ENCODE data around the gene ATP10A.

The ATP10A gene

DNA sequence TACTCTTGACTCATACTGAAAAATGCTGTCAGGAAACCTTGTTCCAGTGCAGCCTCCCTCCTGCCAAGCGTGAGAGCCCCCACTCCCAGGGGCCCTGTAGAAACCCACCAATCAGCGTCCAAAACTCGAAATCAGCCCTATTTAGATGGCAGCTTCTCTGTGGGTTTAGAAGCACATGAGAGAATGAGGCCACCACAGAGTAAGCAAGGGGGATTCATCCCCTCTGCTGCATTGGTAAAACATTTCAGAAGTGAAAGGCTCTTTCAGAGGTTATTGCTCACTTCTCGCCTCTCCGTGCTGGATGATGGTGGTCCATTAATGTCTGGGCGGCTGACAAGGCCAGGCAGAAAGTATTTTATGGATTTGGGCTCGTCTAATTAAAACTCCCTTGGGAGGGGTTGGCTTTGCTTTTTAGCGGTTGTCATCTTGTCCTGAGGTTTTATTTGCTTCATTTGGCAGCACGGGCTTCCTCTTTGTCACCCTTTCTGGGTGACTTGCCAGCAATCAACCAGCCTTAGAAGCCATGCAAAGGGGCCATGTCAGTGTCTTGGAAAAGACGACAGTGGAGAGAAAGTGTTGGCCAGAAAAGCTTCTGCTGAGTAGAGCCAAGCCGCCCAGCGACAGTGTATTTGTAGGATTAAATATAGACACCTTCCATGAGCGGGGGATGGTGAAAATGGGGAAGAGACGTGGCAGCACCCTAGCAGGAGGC, 145.5 kb downstream of the ATP10A start:
- DNase-seq (ENCODE audit: low read depth, low spot score): peak; percentile 83

DNA sequence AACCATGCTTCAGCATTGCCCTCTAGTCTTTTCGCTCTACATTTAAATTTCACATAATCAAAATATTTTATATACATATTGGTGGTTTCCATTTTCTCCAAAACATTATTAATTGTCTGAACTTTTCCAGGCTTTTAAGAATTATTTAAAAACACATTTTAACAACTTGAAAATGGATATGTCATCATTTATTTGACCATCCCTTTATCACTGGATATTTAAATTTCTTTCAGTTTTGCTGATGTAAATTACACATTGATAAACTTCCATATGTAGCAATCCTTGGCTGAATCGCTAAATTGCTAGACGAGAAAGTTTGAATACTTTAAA, 146.0 kb downstream of the ATP10A start:
- no peak for DNase-seq (ENCODE audit: low read depth, low spot score)

DNA sequence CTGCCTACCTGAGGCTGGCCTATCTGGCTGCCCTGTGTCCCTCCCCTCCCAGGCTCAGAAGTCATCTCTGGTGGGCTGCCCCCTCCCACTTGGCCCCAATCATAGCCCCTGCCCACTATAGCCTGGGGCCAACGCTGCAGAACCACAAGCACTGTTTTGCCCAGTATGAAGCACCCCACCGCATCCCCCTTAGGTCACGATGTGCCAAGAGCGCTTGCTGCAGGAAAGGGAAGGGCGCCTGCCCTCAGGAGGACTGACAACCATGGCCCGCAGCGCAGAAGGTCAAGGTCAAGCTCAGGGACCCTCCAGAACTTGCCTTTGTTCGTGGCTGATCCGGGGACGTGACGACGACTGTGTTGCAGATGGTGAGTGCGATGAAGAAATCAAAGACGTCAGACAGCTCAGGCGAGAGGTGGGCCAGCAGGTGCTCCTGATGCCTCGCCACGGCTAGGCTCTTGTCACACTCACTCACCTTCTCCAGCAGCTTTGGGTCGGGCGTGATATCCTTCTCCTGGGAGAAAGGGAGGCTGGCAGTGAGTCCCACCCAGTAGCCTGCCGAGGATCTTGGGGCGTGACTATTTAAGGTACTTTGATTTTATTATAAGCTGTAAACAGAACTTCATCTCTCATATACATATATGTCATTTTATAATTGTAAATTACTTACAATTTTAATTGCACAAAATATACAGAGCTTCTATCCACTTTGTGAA, 146.6 kb downstream of the ATP10A start:
- no peak for DNase-seq (ENCODE audit: low read depth, low spot score)

DNA sequence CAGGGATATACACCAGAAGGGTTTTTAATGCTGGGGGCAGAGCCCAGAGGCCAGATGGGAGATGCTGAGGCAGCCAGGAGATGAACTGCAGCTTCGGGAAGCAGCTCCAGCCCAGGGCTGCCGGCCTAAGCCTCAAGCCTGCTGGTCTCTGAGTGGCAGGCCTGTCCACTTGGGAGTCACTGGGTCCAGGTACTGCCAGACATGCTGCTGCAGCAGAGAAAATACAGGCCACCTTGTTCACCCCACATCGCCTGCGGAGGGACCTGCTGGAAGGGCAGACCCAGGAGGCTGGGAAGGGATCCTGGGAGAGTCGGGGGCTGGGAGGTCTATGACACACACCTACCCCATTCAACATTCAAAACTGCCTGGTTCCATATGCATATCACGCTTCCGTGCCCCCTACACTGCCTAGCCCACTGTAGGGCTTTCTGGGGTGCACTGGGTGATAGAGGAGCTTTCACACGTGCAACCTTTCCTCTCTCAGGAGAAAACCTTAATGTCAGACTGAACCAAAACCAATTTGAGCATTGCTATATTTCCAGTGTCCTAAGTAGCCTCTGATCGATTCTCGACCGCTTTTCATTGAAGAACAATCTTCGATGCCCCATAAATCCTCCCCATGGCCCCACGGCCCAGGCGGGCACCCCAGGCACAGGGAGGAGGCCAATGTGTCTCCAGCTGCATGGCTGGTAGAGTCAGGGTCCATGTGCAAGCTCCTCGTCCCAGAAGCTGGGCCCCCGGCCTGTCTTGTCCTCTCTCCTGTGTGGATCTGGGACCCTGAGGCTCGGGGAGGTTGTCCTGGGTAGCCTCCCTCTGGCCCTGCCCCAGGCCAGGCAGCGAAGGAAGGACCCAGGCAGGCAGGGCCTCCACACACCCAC, 147.4 kb downstream of the ATP10A start:
- DNase-seq (ENCODE audit: low read depth, low spot score): no peak

DNA sequence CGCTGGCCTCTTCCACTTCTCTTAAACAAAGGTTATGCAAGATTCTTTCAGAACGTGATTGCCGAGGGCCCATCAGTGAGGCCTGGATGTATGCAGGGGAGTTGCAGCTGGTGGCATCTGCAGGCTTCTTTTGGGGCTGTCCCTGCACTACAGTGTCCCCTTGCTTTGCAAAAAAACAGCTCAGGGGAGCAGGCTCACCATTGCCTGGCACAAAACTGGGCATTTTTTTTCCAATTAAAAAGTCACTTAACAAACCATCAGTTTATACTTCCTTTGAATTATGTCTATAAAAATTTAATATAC, 148.6 kb downstream of the ATP10A start:
- DNase-seq (ENCODE audit: low read depth, low spot score): no peak

DNA sequence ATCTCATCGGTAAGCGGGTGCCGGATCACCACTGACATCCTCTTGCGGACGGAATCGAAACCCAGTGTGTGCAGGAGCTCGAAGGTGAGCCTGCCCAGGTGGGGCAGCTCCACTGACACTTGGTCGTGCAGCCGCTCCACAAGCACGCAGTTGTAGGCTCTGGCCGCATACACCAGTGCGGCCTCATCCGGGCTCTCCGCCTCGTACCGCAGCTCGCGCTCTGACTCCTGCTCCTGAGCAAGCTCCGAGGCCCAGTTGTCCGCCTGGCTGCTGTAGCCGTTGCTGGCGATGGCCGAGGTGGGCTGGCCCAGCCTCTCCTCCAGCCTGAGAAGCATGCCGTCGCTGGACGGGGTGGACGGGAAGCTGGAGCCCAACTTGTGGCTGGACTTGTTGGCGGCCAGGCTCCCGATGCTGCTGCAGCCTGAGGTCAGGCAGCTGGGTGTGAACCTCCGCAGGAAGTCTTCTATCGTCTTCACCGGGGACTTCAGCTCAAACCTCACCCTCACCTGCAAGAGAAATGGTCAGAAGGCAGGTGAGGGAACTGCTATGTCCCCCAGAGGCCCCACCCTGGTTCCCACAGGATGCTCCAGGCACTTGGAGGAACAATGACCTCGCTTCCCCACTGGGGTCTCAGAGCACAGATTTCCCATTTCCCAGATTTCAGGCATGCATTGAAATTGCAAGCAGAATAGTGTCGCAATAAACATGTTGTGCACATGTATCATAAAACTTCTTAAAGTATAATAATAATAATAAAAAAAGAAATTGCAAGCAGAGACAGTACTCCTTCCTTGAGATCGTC, 149.2 kb downstream of the ATP10A start:
- DNase-seq (ENCODE audit: low read depth, low spot score): no peak

DNA sequence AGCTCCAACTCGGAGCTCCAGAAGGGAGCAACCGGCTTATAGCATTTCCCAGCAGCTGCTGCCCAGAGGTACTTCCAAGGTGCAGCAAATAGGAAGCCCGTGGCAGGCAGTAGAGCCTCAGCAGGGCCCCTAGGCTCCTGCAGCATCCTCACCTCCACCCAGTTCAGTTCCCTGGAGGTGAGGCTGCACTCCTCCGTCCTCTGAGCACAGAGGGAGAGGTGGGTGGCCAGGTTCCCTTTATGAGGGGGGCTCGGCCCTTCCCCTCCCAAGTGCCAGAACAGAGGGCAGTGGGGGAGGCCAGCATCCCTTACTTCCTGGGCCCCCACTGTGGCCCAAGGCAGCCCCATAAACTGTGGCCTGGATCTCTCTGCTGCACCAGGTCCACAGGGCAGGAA, 150.2 kb downstream of the ATP10A start:
- no peak for DNase-seq (ENCODE audit: low read depth, low spot score)

DNA sequence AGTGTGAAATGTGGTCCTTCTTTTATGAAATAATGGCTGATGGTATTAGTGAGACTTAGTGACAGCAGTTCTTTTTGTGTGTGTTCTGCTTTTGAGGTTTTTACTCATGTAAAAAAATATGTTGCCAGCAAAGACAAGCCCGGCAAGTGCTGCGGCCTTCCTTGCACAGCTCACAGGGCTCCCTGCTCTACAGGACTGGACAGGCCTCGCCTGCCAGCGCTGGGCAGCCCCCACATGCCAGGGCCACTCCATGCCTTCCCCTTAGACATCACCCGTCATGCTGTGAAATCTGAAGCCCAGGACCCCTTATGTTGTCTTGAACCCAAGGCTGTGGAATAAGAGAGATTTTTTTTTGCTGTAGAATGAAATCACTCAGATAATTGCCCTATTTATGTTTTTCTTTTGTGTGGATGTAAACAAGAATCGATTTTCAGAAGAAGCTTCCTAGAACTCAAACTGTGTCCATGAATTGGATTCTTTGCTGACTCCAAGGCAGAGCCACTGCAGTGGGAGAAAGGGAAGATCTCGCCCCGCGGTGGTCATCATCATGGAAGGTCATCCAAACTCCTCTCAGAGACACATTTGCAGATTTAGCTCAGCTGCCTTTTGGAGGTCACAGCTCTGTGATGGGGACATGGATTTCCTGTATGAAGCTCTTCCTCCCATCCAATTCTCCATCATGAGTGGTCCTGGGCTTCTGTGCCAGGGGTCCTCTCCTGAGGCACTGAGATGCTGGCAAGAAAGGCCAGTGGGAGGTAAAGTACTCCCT, 150.8 kb downstream of the ATP10A start:
- no peak for DNase-seq (ENCODE audit: low read depth, low spot score)

DNA sequence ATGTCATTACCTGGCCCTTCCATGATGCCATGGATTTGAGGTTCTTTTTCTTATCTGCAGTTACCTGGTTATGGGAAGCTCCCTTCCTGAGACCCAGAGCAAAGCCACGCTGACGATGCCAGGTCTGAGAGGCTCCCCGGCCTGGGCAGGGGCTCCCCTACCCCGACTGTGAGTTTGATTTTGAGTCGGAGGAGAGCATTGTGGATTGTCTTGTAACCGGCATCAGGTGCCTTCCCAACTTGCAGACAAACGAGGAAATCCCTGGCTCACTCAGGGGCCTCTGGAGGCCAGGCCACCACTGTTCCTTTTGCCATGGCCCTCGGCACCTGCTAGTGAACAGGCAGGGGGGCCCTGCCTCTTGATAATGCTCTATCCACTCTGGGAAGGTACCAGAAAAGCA, 151.4 kb downstream of the ATP10A start:
- no peak for DNase-seq (ENCODE audit: low read depth, low spot score)

DNA sequence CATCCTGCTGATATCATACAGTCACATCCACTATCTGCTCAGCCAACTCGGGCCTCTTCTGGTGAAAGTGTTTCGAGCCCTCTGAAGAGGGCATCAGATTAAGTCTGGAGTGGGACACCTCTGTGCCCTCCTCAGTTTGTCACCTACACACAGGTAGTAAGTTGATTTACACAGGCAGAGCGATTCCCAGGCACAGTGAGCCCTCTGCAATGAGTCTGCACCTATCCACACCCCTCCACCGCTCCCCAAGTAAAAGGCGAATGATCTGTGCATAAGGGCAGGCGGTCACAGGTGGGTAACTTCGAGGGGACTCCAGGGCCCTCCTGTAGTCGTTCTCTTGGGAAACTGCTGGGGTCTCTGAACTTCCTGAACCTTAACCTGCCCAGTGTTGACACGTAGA, 152.0 kb downstream of the ATP10A start:
- DNase-seq (ENCODE audit: low read depth, low spot score): no peak

DNA sequence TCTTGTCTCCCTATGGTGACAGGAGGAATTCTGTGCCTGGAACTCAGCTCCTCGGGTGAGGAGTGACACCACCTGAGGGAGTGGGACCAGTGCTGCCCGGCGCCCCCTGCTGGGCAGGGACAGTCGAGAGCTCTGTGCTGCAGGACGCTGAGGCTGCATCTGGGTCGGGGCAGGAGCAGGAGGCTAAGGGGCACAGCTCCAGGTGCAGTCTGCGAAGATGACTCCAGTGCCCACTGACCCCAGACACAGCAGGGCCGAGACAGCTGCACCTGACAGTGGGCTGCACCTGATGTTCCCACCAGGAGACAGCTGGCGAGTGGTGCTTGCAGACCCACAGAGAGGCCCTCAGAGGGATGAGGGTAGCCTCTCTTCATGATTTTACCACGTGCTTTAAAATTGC, 152.9 kb downstream of the ATP10A start:
- DNase-seq (ENCODE audit: low read depth, low spot score): peak; percentile 42

DNA sequence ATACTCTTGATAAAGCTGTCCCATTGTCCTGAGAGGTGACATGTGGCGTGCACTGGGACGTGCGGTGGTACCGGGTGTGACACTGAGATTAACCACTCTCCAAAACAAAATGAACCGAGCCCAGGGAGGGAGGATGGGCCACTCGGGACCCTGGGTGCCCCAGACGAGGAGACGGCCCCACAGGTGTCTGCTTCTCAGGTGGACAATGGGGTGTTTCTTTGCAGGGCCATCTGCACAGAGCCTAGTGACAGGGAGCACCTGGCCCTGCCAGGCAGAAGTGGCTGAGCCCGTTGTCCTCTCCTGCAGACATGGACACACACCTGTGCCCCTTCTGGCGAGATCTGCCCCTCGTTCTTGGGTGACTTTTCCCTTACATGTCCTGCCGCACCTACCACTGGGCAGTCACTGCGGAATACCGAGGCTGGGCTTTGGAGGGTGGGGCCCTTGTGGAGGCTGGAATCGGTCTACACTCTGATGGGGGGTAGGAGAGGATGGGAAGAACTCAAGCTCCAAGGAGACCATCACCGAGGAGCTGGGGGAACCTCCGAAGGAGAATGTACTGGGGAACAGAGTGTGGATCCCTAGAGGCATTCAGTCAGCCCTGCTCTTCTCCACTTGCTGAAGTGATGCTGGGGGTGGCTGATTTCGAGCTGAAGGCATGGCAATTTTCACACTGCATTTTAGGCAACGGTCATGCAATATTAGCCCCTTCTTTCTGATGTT, 153.5 kb downstream of the ATP10A start:
- no peak for DNase-seq (ENCODE audit: low read depth, low spot score)

DNA sequence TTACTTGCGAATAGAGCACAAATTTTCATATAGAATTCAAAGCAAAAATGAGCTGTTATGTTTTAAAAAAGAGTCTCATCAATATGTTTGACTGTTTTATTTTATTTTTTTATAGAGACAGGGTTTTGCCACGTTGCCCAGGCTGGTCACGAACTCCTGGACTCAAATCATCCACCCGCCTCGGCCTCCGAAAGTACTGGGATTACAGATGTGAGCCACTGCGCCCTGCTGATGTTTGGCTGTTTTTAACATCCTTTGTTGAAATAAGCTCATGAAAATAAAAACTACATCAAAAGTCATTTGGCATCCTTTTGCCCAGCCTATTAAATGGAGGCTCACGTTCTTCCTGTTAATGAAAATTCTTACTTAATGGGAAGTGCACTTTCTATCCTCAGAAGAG, 154.7 kb downstream of the ATP10A start:
- DNase-seq (ENCODE audit: low read depth, low spot score): no peak

DNA sequence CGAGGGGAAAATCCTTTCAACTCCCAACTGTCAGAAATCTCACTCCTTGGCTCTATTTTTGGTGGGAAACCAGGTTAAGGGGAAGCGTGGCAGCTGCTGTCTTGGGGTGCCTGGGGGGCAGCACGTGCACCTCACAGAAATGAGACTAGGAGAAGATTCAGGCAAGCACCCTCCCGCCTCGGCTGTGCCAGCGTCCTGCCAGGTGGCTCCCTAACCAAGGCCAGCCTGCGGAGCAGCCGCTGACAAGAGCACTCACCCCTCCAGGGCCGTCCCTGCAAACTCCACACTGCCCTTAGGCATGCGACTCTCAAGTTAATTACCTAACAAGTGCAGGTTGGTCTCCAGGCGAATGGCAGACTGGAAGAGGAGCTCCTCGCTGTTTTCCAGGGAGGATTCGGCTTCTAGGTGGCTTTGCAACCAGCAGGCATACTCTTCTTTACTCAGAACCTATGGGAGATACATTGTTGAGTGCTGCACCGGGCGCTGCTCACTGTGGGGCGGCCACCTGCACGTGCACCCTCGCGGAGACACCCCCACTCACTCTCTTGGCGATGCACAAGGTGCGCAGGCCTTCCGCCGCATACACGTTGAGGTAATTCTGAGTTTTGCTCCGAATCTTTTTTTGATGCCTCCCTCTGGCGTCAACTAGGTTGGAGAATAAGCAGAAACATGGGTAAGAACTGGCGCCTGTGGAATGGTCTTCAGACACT, 155.3 kb downstream of the ATP10A start:
- DNase-seq (ENCODE audit: low read depth, low spot score): no peak

DNA sequence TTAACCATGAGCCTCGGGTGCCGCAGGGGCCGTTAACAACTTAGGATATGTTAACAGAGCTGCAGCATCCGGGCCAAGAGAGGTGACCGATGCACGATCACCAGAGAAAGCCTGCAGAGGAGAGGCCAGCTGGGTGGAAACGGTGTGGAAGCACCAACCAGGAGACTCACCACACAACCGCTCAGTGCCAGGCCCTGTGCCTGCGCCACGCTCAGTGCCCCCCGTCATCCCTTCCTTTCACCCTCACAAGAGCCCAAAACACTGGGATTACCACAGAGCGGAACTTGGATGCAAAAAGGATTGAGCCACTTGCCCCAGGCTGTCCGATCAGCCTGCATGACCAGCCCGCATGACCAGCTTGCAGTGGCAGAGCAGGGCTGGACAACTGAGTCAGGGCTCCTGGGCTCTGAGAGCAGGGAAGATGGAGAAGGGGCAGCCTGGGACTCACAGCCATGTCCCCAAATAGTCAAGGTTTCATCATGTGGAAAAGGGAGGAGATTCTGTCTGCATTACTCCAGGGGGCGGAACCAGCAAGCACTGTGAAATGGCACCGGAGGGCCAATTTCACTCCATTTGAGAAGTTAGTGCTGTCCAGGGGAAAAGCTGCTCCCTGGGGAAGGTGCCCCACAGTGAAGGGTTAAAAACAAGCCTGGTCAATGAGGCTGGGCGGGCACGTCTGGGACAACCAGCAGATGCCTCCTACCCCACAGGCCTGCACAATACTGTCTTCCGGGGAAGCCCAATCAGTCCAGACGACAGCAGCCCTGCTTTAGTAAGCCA, 156.8 kb downstream of the ATP10A start:
- DNase-seq (ENCODE audit: low read depth, low spot score): no peak

DNA sequence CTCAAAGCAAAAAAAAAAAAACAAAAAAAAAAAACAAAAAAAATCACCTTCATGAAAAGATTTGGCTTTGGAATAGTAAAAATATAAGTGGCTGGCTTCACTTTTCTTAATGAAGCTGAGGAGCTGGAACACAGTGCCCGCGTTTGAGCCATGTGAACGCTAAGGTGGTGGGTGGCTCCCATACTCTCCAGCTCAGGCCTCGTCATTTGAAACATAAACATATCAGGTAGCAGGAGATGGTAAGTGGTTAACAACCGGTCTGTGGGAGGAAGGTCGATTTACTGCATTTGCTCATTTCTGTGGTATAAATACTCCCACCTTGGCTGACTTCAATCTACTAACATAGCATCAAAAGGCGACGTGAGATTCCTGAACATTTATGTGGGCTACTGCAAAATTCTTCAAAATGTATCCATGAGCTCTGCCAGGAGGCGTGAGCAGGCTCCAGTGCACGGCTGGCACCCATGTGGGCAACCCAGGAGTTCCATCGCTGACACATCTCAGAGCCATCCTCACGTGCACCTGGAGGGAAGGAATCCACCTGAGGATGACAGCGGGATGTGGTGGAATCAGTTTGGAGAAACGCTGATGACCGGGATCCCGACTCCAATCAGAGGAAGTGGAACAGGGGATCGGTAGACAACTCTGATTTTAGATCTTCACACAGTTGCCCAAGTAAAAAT, 157.6 kb downstream of the ATP10A start:
- no peak for DNase-seq (ENCODE audit: low read depth, low spot score)

DNA sequence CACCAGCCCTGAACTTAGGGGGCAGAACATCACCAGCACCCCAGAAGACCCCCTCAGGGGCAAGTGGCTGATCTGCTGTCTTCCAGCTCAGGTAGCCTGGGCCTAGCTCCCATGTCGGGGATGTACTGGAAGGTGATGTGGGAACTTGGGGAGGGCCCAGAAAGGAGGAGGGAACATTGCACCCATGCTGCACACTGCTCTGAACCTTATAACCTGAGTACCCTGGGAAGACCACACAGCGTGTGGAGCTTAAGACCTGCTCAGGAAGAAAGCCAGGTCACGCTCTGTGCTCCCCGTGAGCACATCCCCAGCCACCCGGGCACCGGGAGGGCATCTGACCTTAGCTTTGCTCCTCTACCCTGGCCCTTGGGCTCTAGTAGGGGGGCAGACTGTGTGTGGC, 159.4 kb downstream of the ATP10A start:
- DNase-seq (ENCODE audit: low read depth, low spot score): no peak

DNA sequence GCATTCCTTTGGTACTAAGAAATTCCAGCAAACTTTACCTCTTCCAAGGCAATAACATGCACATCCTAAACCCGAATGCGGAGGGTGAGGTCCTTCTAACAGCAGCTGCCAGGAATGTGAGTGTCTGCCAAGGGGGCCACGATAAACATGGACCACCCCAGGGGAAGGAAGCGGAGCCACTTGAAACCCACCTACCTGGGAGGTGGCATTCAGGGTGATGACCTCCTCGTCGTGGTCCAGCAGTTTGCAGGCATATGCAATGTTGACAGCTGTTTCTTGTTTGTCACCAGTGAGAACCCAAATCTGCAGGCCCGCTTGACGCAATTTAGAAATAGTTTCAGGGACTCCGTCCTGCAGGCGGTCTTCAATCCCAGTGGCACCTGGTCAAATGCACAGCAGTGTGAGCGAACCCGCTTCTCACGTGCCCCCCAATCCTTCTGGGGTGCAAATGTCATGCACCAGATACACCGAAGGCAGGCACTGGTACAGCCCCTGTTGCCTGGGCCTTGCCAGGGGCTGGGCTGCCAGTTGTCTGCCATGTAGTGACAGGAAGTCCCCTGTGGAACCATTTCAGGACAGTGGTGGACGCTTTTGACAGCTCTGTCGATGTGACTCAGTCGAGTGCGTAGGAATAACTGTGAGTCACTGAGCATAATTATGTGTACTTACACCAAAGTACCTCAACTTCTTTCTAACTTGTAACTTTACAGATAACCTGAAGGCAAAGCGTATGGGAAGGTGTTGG, 161.2 kb downstream of the ATP10A start:
- peak; percentile 50 for DNase-seq (ENCODE audit: low read depth, low spot score)

All from astrocyte of the hippocampus (primary cell).